Renal cortex interstitium (tissue), 11 donors: ENCODE results near the gene CUEDC1. TPM values are rescaled to one million over a fixed set of nuclear protein-coding genes. Genes with fewer than 3 reads are reported as not detected.
A peak's percentile ranks its signal among the peaks of the same experiment; 100 is the strongest.

Experiments
- DNase-seq, 11 donors: peaks; one replicate each; pipeline ENCODE4 v3.0.0-alpha.2; 2013; ENCODE audit warnings: low read depth in 9 of 11, low spot score in 4 of 11; ENCODE audit errors: extremely low read depth in 1 of 11
- polyA plus RNA-seq, 3 donors: library from polyadenylated mRNA; unstranded; fragments of 120-200 nt; gene quantifications; one replicate each; pipeline ENCODE4 v1.2.1, GENCODE V29; 2013; ENCODE audit not compliant: insufficient read length in 3 of 3

CUEDC1 gene
- polyA plus RNA-seq, 3 donors, result 47.1 to 47.8 (median 47.7) TPM

DNA sequence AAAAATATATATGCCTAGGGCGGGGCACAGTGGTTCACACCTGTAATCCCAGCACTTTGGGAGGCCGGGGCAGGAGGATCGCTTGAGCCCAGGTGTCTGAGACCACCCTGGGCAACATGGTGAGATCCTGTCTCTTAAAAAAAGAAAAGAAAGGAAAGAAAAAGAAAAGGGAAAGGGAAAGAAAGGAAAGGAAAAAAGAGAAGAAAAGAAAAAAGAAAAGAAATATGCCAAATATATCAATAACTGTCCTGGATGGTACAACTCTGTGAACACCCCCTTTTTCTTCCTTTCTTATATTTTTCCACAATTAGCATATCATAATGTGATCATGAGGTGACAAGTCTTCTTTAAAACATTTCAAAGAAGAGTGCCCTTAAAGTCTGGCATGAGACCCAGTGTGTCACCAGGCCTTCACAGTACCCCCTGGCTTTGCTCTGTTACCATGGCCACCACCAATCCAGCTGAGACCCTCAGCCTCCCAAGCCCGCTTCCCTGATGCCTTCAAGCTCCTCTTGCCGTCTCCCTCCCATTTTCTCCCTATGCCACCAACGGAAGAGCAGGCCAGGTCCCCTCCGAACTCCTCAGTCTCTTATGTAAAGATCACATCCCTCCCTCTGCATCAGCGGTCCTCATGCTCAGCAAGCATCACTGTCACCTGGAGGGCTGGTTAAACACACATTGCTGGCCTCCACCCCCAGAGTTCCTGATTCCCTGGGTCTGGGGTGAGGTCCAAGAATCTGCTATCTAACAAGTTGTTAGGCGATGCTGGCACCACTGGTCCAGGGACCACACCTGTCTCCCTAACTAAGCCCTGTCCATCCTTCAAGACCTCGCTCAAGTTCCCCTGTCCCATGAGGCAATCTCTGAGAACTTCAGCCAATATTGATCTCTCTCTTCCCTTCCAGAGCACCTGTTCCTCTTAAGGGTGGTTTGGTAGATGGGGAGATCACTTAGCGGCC, 44.5 kb downstream of the CUEDC1 start:
- DNase-seq, result no peak

DNA sequence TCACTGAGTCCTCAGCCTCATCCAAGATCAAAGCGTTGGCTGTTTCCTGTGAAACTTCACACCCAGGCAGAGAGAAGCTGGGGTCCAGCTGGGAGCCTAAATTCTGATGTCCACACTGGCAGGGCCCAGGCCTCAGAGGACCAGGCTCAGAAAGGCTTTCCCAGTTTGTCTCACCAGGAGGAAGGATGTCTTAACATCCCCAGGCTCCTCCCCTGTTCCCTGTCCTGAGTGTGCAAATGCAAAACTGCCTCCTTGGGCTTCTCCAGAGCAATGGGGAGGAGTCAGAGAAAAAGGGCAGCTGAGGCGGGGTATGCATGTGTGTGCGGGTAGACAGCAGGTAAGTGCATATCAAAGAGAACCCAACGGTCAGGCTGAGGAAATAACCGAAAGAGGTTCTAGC, 45.7 kb downstream of the CUEDC1 start:
- no peak for DNase-seq

DNA sequence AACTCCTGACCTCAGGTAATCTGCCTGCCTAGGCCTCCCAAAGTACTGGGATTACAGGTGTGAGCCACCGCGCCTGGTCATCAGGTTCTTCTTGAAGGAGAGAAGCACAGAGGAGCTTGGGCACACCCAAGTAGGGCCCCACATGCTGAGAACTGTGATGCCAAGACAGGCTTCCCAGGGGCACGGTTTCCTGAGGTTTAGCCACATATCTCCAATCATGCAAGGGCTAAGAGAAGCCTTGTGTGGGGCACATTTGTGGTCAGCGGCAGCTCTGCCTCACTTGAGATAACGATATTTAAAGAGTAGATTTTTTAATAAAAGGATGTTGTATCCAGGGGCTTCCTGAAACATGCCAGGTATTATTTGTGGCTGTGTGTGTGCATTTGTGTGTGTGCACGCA, 46.9 kb downstream of the CUEDC1 start:
- no peak for DNase-seq

DNA sequence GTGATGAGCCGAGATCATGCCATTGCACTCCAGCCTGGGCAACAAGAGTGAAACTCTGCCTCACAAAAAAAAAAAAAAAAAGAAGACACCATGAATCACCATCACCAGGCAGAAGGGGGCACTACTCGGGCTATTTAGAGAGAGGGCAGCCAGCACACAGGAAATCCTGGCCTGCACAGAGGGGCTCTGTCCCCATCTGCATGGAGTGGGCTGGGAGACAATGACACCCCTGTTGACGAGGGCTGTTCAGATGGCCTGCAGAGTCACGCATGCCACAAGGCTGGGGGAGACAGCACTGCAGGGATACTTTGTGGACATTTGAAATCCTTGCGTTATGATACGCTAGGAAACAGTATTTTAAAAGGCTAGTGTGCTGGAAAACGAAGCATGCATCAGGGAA, 48.3 kb downstream of the CUEDC1 start:
- no peak for DNase-seq

DNA sequence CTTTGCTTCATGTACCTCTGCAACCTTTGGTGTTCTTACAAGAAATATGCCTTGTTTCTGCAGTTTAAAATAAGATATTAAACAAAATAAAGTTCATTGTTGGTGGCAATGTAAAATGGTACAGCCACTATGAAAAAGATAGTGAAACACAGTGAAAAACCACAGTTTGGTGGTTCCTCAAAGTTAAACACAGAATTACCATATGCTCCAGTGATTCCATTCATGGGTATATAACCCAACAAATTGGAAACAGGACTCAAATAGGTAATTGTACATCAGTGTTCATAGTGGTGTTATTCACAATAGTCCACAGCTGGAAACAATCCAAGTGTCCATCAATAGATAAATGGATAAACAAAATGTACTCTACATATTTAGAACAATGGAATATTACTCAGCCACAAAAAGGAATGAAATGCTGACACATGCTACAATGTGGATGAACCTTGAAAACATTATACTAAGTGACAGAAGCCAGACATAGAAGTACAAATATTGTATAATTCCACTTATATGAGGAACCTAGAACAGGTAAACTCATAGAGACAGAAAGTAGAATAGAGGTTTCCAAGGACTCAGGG, 49.2 kb downstream of the CUEDC1 start:
- no peak for DNase-seq

DNA sequence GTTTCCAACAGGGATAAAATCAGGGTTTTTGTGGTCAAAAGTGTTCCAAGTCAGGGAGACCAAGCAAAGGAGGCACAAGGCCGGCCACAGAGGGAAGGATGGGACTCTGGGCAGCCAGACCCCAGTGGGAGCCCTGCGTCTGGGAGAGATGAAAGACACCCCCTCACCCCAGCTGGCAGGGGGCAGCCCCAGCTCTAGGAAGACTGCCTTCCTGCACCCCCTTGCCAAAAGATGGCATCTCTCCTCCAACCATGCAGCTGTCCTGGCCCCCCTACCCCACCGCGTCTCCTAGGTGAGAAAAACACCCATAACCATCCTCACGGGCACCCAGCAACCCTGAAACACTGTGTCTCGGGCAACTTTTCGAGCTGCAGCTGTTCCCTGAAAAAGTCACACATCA, 51.3 kb downstream of the CUEDC1 start:
- no peak for DNase-seq

DNA sequence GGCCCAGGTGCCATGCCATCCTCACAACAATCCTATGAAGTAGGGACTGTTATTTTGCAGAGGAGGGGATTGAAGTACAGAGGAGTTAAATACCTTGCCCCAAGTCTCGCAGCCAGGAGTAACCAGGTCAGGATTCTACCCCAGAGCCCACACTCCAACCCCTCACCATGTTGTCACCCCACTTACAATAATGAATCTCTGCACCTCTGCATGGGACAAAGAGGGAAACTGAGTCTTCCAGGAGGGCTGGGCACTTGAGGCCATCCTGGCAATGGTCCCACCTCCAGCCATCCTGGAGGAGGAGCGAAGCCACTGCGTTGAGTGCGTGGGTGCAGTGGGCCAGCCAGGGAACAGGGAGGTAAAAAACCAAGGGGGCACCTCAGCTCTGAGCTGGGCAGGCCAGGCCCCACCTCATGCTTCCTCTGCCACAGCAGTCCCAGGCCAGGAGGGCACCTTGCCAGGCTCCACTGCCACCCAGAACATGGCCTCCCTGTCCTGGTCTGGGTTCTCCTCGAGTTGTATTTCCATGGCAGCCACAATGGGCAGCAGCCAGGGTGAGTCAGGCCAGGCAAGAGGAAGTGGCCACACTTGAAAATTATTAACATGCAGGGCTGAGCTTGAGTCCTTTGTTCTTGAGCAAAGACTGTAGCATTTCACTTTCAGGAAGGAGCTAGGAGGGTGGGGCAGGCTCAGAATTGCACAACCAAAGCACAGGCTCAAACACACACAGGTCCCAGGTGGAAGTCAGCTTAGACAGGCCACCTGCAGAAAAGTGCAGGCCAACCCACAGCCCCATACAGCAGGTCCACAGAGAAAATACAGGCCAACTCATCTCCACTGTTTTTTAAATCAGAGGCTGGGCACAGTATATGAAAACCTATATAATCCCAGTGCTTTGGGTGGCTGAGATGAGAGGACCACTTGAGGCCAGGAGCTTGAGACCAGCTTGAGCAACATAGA, 52.1 kb downstream of the CUEDC1 start:
- peak in 2 of 11 donors; percentile 69 to 82 for DNase-seq

DNA sequence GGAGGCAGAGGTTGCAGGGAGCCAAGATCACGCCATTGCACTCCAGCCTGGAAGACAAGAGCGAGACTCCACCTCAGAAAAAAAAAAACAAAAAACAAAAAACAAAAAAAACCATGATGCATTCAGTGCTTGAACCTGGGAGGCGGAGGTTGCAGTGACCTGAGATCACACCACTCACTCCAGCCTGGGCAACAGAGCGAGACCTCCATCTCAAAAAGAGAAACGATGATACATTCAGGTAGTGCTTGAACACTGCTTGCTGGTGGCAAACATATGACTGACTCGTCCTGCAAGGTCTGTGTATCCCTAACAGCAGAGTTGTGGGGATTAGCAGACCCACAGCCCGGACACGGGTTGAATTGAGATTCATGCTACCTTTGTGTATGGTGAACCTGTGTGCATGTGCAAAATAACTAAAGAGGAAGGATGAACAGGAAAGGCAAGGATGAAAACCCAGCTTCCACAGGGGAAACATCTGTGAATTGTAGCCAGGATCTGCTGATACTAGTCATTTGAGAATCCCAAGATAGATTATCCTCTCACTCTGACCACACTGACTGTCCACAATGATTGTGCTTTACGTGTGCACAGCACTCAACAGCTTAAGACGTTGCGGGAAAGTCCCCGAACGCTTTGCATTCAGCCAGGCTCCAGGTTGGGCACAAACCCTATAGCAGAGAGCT, 53.0 kb downstream of the CUEDC1 start:
- DNase-seq, result no peak

DNA sequence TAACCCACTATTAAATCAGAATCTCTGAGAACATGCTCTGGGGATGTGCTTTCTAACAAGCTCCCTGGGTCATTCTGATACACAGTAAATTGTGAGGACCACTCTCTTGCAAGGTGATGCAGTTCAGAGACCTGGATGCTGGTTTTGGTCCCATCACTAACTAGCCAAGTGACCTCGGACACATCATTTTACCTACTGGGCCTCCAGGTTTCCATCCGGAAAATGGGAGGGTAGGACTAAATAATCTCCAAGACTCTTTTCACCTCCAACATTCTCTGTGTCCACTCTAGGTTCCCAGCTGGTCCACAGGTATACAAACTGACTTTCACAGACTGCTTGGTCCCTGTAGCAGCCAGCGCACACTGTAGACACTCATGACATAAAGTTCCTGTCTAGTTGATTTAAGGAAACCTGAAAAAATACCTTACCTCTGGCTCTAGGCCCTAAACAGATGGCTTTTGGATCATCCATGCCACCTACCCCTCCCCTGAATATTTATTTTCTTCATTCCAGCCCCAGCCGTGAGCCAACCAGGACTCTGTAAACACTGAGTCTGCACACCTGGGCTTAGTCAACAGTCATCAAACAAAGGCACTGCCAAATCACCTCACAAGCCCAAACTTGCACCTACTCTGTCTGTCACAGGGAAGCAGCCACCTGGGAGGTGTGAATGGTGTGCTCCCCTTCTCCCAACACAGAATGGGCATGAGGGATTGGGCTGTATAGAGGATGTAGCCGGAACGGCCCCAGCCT, 54.0 kb downstream of the CUEDC1 start:
- DNase-seq, result no peak

DNA sequence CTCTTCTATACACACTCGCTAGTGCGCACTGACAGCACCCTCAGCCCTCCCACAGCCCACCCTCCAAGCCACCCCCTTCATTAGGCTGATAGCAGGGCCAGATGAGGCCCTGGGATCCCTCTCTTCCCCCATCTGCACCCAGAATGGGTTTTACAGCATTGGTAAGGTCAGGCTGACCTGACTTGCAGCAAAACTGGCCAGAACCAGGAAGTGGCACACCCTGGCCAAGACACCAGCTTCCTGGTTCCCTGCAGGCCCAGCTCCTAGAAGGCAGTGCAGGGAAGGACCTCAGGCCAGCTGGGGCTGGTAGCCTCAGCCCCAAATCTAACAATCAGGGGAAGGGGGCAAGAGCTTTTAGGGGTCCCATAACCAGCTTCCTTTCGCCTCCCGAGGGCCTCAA, 55.4 kb downstream of the CUEDC1 start:
- no peak for DNase-seq

DNA sequence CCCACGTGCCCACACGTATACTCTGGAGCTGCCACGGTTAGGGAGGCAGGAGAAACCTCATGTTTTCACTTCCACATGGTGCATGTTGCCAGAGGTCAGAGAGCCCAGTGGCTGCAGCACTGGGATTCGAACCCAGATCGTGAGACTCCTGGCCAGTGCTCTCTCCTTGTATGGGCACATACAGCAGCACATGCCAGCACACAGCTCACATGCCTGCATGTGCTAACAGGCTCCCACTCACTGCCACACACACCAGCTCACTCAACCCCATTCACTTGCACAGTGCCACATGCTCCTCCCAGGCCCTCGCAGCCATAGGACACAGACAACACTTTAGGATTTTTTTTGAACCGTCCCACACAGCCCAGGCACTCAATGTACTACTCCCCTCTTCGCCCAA, 55.8 kb downstream of the CUEDC1 start:
- DNase-seq, result no peak

DNA sequence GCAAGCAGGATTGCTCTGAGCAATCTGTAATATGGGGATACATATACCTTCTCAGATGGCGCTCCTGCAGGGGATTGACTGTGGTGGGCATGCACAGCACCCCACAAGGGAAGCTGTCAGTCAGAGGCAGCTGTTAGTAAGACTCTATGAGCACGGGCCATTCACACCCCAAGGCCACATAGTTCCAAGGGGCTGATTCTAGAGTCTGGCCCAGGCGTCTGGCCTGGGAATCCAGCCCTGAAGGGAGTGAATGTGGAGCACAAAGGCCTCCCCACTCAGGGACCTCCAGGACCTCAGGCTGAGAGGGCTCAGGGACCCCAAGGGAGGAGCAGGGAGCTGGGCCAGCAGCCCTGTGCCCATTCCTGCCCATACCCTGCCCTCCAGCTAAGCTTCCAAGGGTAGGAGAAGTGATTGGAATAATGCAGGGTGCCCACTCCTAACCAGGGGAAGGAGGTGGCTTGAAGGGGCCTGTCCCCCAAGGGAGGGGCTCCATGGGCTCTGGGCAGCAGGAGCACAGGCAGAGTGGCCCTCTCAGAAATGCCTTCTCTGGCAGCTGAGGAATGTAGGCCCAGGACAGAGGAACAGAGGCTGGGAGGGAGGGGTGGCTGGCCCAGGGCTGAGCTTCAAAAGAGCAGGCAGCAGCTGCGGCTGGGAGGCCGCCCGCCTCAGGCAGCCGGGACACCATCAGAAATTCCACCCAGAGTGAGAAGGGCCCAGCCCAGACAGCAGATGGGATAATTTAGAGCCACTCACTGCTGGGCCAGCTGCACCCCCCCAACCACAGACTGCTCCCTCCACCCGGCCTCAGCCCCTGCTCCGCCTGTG, 56.5 kb downstream of the CUEDC1 start:
- DNase-seq, result peak in 4 of 11 donors; percentile 58 to 72 (median 64)

DNA sequence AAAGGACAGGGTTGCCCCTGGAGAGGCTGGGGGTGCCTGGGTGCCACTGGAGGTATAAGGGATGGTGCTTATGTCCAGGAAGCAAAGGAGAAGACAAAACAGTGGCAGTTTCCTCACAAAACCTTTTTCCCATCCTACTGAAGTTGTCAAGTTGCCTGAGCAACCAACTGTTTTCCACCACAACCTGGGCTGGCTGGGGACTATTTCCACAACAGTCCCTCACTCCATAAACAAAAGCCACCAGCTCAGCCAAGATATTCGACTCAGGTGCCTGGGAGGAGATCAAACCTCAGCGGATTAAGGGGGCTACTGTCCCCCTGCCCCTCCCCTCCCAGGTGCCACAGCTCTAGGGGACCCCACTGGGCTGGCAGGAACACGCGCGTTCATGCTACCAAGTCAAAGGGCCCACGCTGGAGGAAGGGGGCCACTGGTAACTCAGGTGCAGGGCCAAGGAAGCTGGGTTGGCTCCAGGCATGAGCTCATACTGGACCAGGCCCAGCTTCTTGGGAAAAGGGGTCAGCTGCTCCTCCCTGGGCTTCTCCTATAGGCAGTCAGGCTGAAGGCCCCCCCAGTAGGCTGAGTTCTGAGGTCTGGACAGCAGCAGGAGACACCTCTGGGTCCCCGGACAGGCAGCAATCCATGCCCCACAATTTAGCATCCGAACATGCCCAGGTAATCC, 59.7 kb downstream of the CUEDC1 start:
- no peak for DNase-seq

DNA sequence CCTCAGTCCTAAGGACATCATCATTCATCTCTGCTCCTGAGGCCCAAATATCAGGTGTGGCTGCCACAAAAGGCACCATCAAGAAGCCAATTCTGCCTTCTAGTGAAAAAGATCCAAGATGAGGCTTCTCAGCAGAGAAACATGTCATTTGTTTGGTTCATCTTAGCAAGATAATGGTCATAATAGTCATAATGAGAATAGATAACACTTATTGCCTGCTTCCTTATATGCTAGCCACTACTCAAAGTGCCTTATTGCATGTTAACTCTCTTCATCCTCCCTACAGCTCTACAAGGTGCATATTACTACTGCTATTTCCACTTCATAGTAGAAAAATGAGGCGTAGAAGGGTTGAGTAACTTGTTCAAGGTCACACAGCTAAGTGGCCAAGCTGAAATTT, 60.4 kb downstream of the CUEDC1 start:
- no peak for DNase-seq

DNA sequence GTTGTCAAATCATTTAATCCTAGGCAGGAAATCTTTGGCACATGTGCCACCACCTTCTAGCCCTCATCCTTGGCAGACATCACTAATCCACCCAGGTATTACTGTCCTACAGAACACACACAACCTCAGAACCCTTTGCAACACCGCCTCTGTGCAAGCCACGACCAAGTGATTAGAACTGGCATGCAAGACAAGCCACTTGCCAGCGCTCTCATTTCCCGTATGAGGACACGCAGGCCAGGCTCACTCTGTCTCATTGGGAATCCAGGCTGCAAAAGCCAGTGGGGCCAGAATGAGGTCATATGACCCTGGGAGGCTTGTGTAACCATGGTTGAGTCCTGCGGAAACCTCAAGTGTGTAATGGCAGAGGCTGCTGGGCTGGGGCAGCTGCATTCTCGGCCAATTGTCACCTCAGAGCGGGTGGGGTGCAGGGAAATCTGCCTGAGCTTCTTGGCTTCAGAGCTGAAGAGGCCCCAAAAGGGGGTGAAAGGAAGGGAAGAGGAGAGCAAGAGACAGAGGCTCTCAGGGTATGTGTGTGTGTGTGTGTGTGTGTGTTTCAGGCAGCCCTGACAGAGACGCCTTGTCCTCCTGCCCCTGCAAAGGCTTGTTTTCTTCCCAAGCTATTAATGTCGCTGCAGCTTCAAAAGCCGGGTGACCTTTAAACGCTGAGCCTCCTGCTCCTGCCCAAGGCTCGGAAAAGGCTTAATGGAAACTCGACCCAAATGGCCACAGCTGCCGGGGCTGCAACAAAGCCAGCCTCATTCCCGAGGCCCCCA, 62.2 kb downstream of the CUEDC1 start:
- peak in 5 of 11 donors; percentile 60 to 83 (median 69) for DNase-seq

DNA sequence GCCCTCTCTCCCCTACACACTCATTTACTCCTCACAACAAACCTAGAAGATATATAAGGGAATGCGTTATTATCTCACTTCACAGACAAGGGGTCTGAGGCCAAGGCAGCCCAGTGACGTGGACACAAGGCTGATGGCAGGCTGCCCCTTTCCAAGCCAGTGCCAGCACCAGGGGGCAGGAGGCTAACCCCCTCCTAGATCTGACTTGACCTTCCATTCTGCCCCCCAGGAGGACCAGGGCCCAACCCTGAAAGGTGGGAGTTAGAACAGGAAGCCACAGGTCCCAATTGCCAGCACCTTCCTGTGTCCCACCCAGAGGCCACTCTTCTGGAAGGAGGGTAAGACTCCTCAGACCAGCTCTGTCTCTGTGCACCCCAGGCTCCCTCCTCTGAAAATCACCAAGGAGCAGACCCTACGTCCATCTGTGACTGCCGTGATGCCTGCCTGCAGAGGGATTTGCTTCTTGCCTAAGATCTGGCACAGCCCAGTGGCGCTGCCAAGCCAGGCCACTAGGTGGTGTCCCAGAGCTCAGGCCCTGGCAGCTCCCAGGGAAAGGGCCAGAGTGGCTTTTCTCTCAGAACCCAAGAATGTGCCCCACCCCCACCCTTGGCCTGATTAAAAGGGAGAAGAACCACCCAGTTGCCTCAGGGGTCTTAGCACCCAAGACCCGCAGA, 62.9 kb downstream of the CUEDC1 start:
- DNase-seq, result peak in 9 of 11 donors; percentile 74 to 88 (median 79)
